ENCODE measurements around the gene EFNA5.
"Not testable (repeated sequence)": the region's sequence is repeated elsewhere in the genome, so short reads cannot be mapped to it uniquely, and the experiment has no call there.

Gene EFNA5

DNA sequence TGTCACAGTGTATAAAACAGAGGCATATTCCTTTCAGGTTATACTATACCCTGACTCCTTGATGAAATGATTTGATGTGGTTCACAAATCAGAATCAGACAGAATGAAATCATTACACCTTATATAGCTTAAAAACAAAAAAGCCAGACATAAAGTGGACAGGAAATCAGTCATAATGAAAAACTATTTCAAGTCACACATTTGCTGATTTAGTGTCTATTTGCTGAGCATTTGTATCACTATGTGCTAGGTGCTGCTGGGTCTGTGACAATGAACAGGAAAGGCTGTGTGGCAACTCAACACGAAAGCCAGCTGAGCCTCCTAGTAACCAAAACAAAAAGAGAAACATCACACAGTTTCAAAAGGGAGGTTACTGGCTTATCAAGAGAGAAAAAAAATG is 194.0 kb downstream of the EFNA5 start:
- DNase-seq = peak; percentile 27

DNA sequence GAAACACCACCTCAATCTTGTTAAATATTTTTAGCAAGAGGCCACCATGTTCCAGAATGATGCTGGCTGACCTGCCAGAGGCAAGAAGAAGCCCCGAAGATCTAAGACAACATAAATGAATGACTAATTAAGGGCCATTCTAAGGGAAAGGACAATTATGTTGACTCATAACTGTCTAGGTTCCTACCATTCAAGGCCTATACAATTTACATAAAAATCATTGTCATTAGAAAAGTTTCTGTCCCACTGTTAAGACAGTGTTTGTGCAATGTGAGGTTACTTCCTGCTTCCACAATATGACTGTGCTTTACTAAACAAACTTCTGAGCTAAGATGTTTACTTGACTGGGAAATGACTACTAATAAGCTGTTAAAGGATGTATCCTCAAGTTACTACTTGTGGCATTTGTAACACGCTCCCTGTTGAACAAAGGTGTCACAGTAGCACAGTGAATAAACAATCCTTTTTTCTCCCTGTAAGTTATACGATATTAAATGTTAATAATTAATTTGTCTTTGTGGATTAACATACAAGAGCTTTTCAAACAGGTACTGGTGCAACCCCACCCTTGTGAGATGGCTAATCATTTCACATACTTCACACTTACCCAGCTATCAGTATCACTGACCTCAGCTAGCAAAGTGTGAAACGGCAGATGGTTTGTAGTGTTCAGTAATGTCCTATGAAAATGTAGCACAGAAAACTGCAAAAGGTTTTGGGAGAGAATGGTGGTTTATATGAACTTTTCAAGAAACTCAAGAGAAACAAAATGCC is 195.8 kb downstream of the EFNA5 start:
- DNase-seq = no peak

DNA sequence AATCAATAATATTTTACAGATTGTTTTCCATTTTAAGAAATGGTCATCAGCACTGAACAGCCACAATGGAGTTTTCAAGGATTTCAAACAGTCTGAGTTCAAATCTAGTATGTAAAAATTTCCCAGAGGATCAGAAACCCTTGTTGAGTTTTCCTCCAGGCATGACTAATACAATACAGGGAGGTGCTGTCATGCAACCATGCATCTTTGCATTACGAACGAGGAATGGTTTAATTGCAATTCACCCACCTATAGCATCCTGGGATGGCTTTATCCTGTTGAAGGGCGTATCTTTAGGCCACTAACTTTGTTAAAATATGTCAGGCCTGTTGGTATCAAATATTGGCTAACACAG is 196.4 kb downstream of the EFNA5 start:
- DNase-seq = no peak

DNA sequence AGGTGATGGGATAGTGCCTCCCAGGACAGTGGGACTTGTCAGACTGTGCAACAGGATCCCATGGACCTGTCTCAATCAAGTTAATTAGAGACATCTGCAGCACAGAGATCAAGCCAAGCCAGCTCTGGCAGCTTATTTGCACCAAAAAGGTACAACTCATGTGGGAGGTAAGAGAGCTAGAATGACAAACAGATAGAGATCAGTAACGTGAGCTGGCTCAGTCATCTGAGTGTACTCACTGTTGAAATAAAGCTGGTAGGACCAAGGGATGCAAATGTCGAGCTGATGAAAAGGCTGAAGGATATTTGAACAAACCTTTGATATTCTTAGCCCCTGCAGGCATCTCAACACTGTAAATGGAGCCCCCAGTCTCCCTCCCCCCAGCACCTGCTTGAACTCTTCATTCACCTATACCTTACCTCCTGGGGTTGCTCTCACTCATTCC is 198.1 kb downstream of the EFNA5 start:
- no peak for DNase-seq

DNA sequence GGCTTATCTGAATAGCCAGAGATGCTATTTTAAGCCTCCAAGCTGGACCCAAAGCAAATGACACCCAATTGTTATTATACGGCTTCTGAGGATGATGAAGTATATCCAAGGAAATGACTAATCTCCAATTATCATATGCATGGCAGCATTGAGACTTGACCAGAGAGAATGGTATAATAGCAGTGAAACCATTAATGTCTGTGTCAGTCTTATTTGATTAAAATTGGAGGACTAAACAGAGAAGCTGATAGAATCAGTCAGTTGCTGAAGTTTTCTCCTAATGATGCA is 200.5 kb downstream of the EFNA5 start:
- DNase-seq = no peak

DNA sequence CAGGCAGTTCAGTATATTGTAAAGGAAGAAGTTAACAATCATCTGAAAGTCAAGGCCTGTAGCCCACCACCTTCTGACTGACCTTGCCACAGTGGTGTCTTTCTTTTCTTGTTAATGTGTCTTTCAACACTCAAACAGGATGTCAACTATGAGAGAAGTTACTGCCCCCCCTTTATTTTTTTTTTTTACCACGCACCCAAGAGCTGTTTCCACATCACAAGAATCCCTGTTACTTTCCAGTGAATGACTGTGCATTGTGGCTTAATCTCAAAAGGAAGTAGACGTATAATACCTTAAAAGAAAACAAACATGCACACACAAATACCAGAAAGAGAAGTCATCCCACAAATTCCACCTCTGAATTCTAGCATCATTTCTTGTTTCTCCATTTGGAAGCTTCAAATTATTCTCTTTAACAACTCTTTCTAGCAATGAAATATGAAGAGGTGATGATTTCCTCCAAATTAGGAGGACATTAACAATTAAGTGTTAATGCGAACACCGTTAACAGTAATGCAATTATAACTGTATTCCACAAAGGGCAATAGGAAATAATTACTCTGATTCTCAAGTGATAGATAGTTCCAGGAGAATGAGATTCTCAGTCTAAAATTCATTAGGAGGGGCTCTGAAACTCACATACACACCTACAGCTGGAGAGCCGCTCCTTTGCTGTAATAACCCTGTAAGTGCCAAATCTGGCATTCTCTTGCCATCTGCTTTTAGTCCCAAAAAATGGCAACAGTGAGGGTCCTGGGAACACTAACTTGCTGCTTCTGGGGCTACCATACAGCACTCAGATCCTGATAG is 201.0 kb downstream of the EFNA5 start:
- DNase-seq = no peak

DNA sequence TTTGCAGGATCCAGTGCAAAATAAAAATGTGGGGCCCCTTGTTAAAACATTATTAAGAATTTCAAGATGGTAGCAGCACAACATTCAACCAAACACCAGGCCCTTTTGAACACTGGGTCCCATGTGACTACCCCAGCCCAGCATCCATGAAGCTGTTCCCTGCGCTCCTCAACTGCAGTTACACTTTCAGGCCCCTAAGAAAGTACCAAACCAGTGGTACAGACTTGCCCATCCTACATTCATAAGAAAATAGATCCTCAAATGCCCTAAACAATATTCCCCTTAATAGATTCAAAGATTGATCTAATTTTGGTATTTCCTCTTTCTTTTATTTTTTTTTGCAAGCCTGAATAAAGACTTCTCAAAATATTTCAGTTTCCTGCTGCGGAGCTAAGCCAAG is 201.7 kb downstream of the EFNA5 start:
- no peak for DNase-seq

DNA sequence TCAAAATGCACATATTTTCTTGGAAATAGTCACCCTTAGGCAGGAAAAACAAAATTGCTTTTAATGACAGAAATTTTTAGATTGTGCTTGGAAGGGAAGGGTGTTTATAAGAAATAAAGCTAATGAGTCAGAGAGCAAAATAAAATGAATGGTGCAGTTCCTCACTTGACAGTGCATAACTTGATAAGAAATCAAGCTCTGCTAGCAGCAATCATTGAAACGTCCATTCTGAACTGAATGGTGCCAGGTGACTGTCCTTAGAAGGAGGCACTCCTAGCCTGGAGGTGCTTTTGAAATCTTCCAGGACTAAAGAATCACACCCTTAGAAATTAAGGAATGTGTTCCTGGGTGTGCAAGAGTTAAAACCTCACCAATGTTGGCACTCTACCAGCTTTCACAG is 202.5 kb downstream of the EFNA5 start:
- DNase-seq = no peak

DNA sequence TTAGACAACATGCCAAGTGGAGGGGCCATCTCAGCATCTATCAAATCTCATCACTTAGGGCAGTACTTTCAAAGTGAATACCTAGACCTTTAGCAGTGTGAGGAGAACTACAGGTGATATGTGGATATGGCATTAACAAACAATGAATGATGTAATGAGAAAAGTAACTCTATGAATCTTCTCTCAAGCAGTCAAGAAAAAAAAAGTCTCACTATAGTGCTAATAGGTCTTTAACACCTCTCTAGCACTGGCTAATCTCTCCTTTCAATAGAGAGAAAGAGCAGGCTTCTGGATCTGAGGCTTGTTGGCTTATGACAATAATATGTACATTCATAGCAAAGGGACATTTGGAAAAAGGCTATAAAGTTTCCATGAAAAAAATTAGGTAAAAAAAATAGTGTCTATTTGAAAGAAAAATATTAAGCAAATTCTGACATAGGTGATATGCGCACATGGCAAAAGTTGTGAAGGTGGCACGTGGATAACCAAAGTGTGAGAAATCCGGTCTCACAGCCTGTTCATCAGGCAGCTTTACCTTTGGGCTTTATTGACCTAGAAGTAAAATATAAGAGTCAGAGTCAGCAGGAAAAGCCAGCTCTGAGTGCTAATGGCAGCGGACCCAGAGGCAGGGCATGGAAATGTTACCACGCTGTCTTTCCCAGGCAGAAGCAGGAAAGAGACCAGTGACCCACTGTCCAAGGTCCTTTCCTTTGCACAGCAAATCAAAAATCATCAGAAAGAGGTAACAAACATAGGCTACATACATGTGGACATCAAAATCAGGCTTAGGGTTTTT is 203.4 kb downstream of the EFNA5 start:
- DNase-seq = no peak

DNA sequence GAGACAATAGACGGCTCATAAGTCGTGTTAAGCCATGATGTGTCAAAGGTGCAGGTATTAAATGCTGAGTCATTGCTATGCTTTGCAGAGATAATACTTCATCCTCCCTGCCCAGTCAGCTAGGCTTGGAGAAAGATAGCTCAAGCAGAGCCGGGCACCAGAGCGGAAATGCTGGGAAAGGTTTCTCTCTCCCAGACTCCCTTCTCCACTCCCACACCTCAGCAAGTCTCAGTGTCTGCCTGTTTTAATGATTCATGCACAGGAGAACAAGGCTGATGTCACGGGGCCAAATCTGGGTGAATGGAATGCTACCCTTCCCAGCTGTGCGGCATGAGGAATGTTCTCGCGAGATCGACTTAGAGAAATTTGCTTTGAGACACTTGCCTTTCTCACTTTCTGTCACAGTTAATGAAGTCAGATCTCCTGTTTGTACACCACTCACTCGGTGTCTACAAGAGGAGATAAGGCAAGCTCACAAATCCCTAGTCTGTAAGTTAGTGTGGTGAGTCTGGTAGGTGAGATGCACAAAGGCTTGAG is 204.4 kb downstream of the EFNA5 start:
- DNase-seq = no peak

DNA sequence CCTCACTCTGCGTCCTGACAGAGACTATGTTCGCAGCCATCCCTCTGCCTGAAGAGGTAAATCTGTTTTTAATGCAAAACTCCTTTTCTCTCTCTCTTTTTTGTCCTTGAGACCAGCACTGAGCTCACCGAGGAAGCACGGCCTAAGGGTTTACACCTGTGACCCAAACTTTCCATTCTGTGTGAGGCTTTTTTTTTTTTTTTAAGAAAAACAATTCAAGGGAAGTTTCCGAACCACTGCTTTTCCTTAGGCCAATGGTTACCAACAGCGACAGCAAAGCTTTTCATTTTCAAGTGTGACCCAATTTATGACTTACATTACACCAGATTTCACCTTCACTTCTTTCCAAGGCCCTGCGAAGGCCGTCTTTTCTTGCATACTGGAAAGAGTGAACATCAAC is 205.9 kb downstream of the EFNA5 start:
- DNase-seq = no peak

DNA sequence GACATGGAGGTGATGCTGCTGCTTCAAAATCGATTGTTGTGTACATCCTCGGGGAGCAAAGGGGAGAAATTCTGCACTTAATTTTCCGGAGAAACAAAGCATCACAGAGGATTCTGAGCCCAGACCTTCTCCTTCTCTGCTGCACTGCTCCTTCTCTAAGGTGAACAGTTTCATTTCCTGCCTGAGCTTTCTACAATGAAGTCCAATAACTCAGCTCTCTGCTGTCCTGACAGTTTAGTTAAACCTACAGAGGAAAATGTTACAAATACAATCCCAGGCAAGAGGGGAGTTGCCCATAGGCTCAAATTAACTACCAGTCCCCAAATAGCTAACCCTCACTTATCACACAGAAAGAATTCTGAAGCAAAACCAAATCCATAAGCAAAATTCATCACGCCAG is 206.3 kb downstream of the EFNA5 start:
- DNase-seq = no peak

DNA sequence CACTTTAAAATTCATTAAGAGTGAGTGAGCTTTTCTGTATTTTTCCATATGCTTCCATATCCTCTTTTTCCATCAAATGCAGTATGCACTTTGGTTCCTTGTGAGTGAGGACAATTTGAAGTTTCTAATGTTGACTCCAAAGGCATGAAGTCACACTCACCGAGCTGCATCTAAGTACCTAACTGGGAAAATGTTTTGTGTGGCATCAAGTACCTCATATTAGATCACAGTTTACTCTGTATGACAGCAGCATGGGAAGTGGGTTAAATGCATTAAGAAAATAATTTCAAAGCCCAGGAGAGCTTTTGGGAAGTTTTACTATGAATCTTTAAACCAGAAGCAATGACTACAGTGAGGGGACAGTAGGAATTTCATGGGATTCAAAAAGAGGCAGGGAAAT is 207.0 kb downstream of the EFNA5 start:
- no peak for DNase-seq

DNA sequence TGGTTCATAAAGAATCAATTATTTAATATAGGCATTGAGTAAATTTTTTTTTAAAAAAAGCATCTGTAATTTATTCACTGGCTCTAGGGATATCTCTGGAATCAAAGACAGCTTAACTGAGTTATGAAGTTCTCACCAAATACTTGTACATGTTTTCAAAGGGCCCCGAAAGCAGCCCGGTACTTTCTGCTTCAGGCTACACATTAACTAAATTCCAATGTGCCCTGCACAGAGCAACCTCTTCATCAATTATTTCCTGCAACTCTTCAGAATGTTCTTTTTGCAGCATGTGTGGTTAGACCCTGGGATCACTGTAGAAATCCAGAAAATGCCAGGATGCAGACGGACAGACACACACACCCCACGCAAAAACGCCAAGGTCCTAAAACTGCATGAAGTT is 209.0 kb downstream of the EFNA5 start:
- DNase-seq = no peak

DNA sequence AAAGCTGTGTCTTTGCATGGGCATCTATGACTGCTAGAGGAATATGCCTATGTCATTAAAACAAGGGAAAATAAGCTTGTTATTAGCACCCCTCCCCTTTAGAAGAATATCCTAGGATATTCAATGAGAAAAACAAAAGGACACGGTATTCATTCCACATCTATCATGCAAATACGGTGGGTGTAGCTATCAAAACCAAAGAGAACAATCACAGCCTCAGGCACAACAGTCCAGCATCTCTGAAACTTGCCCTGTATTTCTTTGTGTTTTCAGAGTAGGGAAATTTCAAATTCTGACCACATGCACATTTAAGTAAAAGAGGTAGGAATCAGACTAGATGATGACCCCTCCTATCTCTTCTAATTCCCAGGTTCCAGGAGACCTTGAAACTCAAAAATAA is 209.9 kb downstream of the EFNA5 start:
- DNase-seq = no peak

DNA sequence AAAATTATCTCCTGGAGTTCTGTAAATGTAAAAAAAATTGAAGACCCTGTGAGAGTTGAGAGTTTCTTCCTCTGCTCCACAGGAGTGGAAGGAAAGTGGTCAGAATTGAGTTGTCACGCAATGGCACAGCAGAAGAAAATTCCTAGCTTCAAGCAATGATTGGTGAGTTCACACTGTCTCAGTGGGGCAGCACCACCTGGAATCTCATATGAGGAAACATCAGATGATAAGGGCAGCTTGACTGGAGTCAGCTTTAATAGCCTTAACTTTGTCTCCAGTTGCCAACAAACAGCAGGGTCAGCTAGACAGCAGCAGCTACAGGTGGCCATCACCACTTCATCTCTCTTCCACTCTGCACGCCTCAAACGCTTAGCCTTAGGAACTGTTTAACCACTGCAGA is 211.1 kb downstream of the EFNA5 start:
- no peak for DNase-seq

DNA sequence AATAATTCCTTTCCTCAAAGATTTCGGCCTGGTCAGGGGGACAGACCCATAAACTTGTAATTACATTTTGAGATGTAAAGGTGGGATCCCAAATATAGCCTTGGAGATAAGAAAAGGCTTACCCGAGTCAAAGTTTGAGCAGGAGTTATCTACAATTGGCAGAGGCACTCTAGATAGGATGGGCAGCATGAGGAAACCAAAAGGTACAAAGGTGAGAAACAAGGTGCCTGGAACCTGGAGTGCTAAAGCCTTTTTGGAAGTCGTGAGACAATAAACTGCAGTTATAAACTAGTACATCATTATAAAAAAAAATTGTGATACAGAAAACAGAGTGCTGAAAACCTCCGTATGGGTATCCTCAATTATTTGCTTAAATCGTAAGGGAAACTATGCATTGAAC is 212.4 kb downstream of the EFNA5 start:
- no peak for DNase-seq

DNA sequence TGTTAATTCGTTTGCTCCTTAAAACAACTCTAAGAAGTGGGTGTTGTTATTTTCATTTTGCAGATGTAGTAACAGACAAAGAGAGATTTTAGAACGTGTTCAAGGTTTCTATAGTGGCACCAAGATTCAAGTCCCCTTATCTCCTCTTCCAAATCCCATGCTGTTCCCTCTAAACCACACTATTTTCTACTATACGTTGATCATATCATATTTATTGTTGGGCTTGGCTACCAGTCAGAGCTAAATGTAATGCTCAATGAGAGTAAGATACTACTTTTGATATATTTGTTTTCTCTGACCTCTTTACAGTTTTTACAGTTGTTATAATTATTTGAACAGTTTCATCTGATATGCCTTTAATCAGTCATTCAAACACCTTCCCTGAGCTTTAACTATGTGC is 212.9 kb downstream of the EFNA5 start:
- DNase-seq = no peak

DNA sequence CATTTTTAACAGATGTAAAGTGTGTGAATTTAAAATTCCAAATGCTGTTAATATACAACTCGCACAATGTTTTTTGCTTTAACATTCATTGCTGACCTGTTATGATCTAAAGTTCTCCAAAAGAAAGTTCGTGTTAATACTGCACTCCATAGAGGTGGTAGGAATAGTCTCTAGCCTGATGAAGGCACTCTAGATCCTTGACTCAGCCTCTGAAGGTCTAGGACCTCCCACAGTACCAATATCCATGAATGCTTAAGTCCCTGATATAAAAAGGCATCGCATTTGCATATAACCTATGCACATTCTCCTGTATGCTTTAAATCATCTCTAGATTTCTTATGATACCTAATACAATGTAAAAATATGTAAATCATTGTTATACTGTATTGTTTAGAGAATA is 213.6 kb downstream of the EFNA5 start:
- no peak for DNase-seq

DNA sequence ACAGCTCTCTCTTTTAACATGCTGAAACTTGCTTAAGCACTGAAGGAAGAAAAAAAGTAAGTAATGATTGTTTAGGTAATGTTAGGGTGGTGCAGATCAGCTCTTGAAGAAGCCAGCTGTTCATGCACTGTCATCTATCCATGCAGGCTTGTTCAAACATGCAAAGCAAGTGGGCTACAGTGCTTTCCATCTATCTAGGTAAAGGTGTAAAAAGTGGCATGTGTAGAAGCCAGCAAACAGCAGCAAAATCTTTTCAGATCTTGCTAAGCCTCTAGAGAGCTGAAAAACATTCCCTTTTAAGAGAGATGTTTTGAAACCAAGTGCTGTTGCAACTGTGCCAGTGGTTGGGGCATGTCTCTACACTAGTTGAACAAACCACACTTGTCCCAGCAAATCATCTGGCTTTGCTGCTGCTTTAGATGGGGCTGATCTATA is 214.4 kb downstream of the EFNA5 start:
- no peak for DNase-seq

DNA sequence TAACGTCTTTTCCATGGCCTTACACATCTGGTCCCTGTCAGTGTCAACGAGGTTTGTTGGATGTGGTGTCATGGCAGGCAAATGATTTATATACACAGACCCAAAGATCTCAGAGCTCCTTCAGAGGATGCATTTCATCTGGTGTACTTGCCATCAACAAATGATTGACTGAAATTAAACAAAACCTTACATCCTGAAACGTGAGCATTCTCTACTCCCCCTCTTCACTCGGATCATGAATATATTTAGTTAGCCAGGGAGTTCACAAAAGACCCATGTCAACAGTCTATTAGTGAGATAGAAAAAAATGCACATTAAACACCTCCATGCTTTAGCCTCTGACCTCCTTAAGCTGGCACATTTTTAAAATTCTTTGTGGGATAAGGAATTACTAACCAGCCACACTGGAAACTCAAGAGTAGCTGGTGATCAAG is 215.6 kb downstream of the EFNA5 start:
- DNase-seq = no peak

DNA sequence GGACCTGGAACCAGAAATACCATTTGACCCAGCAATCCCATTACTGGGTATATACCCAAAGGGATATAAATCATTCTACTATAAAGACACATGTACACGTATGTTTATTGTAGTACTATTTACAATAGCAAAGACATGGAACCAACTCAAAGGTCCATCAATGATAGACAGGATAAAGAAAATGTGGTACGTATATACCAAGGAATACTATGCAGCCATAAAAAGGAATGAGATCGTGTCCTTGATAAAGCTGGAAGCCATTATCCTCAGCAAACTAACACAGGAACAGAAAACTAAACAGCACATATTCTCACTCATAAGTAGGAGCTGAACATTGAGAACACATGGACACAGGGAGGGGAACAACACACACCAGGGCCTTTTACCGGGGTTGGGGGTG is 218.9 kb downstream of the EFNA5 start:
- DNase-seq = not testable (repeated sequence)

DNA sequence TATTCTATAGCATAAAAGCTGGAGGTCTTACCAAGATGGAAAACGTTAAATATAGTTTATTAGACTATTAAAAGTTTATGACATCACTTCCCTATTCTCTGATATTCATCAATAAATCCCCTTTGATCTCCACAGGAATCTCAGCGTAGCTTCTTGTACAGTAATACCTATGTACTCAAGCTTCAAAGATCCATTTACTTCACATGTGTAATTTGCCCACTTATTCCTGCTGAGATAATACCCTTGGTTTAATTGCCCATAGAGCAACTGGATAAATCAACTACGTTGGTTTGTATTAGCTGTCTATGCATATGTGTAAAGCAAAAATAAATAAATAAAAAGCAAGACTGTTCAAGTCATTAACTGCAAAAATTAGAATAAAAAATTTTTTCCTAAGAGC is 219.7 kb downstream of the EFNA5 start:
- DNase-seq = no peak

DNA sequence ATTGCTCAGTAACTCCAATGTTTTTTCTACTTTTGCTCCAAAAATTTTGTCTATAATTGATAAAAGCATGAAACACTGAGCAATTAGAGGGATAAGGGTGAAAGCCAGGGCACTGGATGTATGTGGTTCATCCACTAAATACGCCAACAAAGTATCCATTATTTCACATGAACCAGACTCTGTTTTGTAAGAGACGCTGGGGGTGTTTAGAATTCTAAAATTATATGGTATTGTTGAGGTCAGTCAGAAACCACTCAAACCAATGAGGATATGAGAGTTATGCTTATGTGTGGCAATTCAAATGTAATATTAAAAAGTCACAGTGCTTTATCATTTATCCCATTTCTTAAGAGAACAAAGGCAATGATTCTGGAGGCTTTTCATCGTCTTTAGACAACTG is 220.2 kb downstream of the EFNA5 start:
- DNase-seq = no peak

Data from stimulated activated CD8-positive, alpha-beta memory T cell treated with anti-CD3 and anti-CD28 coated beads, Interleukin-4, amount 100 ng/mL, for 48 hours (primary cell).